Naive thymus-derived CD8-positive, alpha-beta T cell (primary cell): ENCODE data around the gene CAMKMT. TPM values are rescaled to one million over a fixed set of nuclear protein-coding genes. Genes with fewer than 3 reads are reported as not detected.

Source experiments
- ATAC-seq, 2 donors: fragments of 150-1000 bp; cut with Tn5 transposase in 1 of 2; sonication (Bioruptor Pico), chemical (Tn5 transposase) in 1 of 2; 1 replicate in 1 of 2; 2 replicates in 1 of 2; pipeline ENCODE4 v1.10.0; 2021; ENCODE audit warnings: mild to moderate bottlenecking in 2 of 2, moderate library complexity in 2 of 2
- POLR2A ChIA-PET: fragments of 350-600 bp; sonication (Branson Sonifier 250); formaldehyde crosslinking; loops from one replicate; lab custom pipeline; 2021; ENCODE audit warnings: antibody characterized with exemption; lab: Charles Lee
- DNase-seq, 10 donors: peaks; one replicate each; pipeline versions ENCODE4 v3.0.0 to v3.0.0-alpha.2; 2020 to 2022
- H3K27ac Mint-ChIP-seq, 10 donors: one replicate each; pipeline ENCODE4 v1.8.0; 2020 to 2022; ENCODE audit warnings: mild to moderate bottlenecking in 10 of 10, mixed read lengths in 10 of 10, moderate library complexity in 4 of 10, inconsistent platforms in 1 of 10
- H3K27me3 Mint-ChIP-seq, 5 donors: one replicate each; pipeline ENCODE4 v1.8.0; 2021 to 2022; ENCODE audit warnings: mixed read lengths in 5 of 5
- H3K36me3 Mint-ChIP-seq, 3 donors: one replicate each; pipeline ENCODE4 v1.8.0; 2020 to 2022; ENCODE audit warnings: mixed read lengths in 3 of 3, mild to moderate bottlenecking in 2 of 3, inconsistent platforms in 1 of 3
- H3K4me1 Mint-ChIP-seq, 4 donors: one replicate each; pipeline ENCODE4 v1.8.0; 2021 to 2022; ENCODE audit warnings: mixed read lengths in 4 of 4
- H3K4me3 Mint-ChIP-seq, 10 donors: one replicate each; pipeline ENCODE4 v1.8.0; 2020 to 2022; ENCODE audit warnings: mild to moderate bottlenecking in 10 of 10, mixed read lengths in 10 of 10, moderate library complexity in 6 of 10, inconsistent platforms in 1 of 10
- H3K9me3 Mint-ChIP-seq, 9 donors: one replicate each; pipeline ENCODE4 v1.8.0; 2020 to 2022; ENCODE audit warnings: mixed read lengths in 9 of 9, mild to moderate bottlenecking in 3 of 9, inconsistent platforms in 1 of 9, moderate library complexity in 1 of 9
- polyA plus RNA-seq, 3 donors: library from polyadenylated mRNA; unstranded; fragments of 300-500 nt; fragmentation: Illumina TruSeq; gene quantifications; one replicate each; pipeline ENCODE4 v1.2.3, GENCODE V29; 2021
- total RNA-seq, 8 experiments: library from RNA in 2 of 8; stranded (reverse) in 2 of 8; gene quantifications; one replicate each; pipeline ENCODE4 v1.2.3 and lab custom pipeline; 2021 to 2026

The CAMKMT gene
- total and polyA plus RNA-seq, 5 experiments from 2014 or later: 17.1 to 22.9 (median 20.5) TPM

- Mint-ChIP-seq H3K27me3 (no peaks in the 10 kb centered on the region), H3K36me3 (peaks cover 0 to 7% (median 0%) of the 10 kb centered on the region in 3 donors), H3K4me1 (peaks cover 0 to 11% (median 3%) of the 10 kb centered on the region in 4 donors), H3K4me3 (no peak overlapping the region), H3K9me3 (no peaks in the 10 kb centered on the region), H3K27ac (peak overlapping the region in 1 of 10 donors; percentile 18)
- ATAC-seq (no peak), DNase-seq (no peak)
- POLR2A ChIA-PET: no interaction called here
Observed at GRCh38 chr2:44680424-44680971, 318.8 kb downstream of the CAMKMT start.

GRCh38 chr2:44680983-44681531 lies 319.3 kb downstream of the CAMKMT start:
- DNase-seq (no peak), ATAC-seq (no peak)
- Mint-ChIP-seq H3K27me3 (no peaks in the 10 kb centered on the region), H3K36me3 (peaks cover 0 to 7% (median 0%) of the 10 kb centered on the region in 3 donors), H3K9me3 (no peaks in the 10 kb centered on the region), H3K27ac (no peak overlapping the region), H3K4me3 (no peak overlapping the region), H3K4me1 (peaks cover 0 to 14% (median 3%) of the 10 kb centered on the region in 4 donors)
- POLR2A ChIA-PET: interaction anchor here (0.7 kb wide), 1 partner anchor 26 kb away, joined by 3 read pairs; no protein-coding TSS in a partner anchor

- H3K4me1 Mint-ChIP-seq: peaks cover 0 to 14% (median 2%) of the 10 kb centered on the region in 4 donors
- H3K27ac Mint-ChIP-seq: no peak overlapping the region
- H3K27me3 Mint-ChIP-seq: no peaks in the 10 kb centered on the region
- peaks cover 0 to 4% (median 0%) of the 10 kb centered on the region in 3 donors for H3K36me3 Mint-ChIP-seq
- ATAC-seq: no peak
- POLR2A ChIA-PET: no interaction called here
- H3K4me3 Mint-ChIP-seq: no peak overlapping the region
- H3K9me3 Mint-ChIP-seq: no peaks in the 10 kb centered on the region
- DNase-seq: no peak
Observed at GRCh38 chr2:44682459-44682858, 320.7 kb downstream of the CAMKMT start.

- no peak for DNase-seq
- POLR2A ChIA-PET: no interaction called here
- peaks cover 0 to 4% (median 0%) of the 10 kb centered on the region in 3 donors for H3K36me3 Mint-ChIP-seq
- peaks cover 0 to 14% (median 2%) of the 10 kb centered on the region in 4 donors for H3K4me1 Mint-ChIP-seq
- no peaks in the 10 kb centered on the region for H3K27me3 Mint-ChIP-seq
- H3K27ac Mint-ChIP-seq: no peak overlapping the region
- no peaks in the 10 kb centered on the region for H3K9me3 Mint-ChIP-seq
- H3K4me3 Mint-ChIP-seq: no peak overlapping the region
- ATAC-seq: no peak
Observed at GRCh38 chr2:44684559-44684958, 322.8 kb downstream of the CAMKMT start.

- Mint-ChIP-seq H3K4me3 (no peak overlapping the region), H3K9me3 (no peaks in the 10 kb centered on the region), H3K4me1 (peaks cover 0 to 14% (median under 1%) of the 10 kb centered on the region in 4 donors), H3K27me3 (no peaks in the 10 kb centered on the region), H3K36me3 (no peaks in the 10 kb centered on the region), H3K27ac (no peak overlapping the region)
- no peak for ATAC-seq
- POLR2A ChIA-PET: no interaction called here
- no peak for DNase-seq
Observed at GRCh38 chr2:44686561-44686960, 324.8 kb downstream of the CAMKMT start.

GRCh38 chr2:44687686-44688455 lies 326.1 kb downstream of the CAMKMT start:
- Mint-ChIP-seq H3K4me1 (peaks cover 0 to 14% (median under 1%) of the 10 kb centered on the region in 4 donors), H3K9me3 (no peaks in the 10 kb centered on the region), H3K36me3 (no peaks in the 10 kb centered on the region), H3K27ac (no peak overlapping the region), H3K27me3 (no peaks in the 10 kb centered on the region), H3K4me3 (no peak overlapping the region)
- POLR2A ChIA-PET: interaction anchor here (0.6 kb wide), 1 partner anchor 421 kb away, joined by 6 read pairs; no protein-coding TSS in a partner anchor
- DNase-seq (no peak), ATAC-seq (no peak)

- ATAC-seq: no peak
- POLR2A ChIA-PET: no interaction called here
- DNase-seq: no peak
- no peaks in the 10 kb centered on the region for H3K36me3 Mint-ChIP-seq
- peaks cover 0 to 14% (median under 1%) of the 10 kb centered on the region in 4 donors for H3K4me1 Mint-ChIP-seq
- no peak overlapping the region for H3K27ac Mint-ChIP-seq
- no peak overlapping the region for H3K4me3 Mint-ChIP-seq
- no peaks in the 10 kb centered on the region for H3K9me3 Mint-ChIP-seq
- H3K27me3 Mint-ChIP-seq: no peaks in the 10 kb centered on the region
Observed at GRCh38 chr2:44688456-44689124, 326.8 kb downstream of the CAMKMT start.

GRCh38 chr2:44689516-44689915 lies 327.8 kb downstream of the CAMKMT start:
- Mint-ChIP-seq H3K36me3 (no peaks in the 10 kb centered on the region), H3K4me1 (peaks cover 0 to 12% (median 2%) of the 10 kb centered on the region in 4 donors), H3K27ac (no peak overlapping the region), H3K9me3 (no peaks in the 10 kb centered on the region), H3K4me3 (no peak overlapping the region), H3K27me3 (no peaks in the 10 kb centered on the region)
- POLR2A ChIA-PET: no interaction called here
- ATAC-seq: no peak
- DNase-seq: no peak

GRCh38 chr2:44691174-44691785 lies 329.5 kb downstream of the CAMKMT start:
- Mint-ChIP-seq H3K27ac (no peak overlapping the region), H3K4me3 (no peak overlapping the region), H3K27me3 (no peaks in the 10 kb centered on the region), H3K9me3 (no peaks in the 10 kb centered on the region), H3K4me1 (peaks cover 0 to 2% (median 0%) of the 10 kb centered on the region in 4 donors), H3K36me3 (no peaks in the 10 kb centered on the region)
- no peak for DNase-seq
- POLR2A ChIA-PET: no interaction called here
- ATAC-seq: no peak

- H3K9me3 Mint-ChIP-seq: no peaks in the 10 kb centered on the region
- no peaks in the 10 kb centered on the region for H3K27me3 Mint-ChIP-seq
- no peak overlapping the region for H3K4me3 Mint-ChIP-seq
- H3K36me3 Mint-ChIP-seq: no peaks in the 10 kb centered on the region
- POLR2A ChIA-PET: no interaction called here
- H3K4me1 Mint-ChIP-seq: peaks cover 0 to 2% (median 0%) of the 10 kb centered on the region in 4 donors
- no peak overlapping the region for H3K27ac Mint-ChIP-seq
- DNase-seq: no peak
- ATAC-seq: no peak
Observed at GRCh38 chr2:44692821-44693220, 331.1 kb downstream of the CAMKMT start.

- no peak for DNase-seq
- no peak for ATAC-seq
- POLR2A ChIA-PET: no interaction called here
- peaks cover 0 to 2% (median 0%) of the 10 kb centered on the region in 9 donors for H3K9me3 Mint-ChIP-seq
- H3K27ac Mint-ChIP-seq: no peak overlapping the region
- no peaks in the 10 kb centered on the region for H3K27me3 Mint-ChIP-seq
- H3K4me1 Mint-ChIP-seq: no peaks in the 10 kb centered on the region
- peaks cover 0 to 21% (median 13%) of the 10 kb centered on the region in 3 donors for H3K36me3 Mint-ChIP-seq
- no peak overlapping the region for H3K4me3 Mint-ChIP-seq
Observed at GRCh38 chr2:44700824-44701223, 339.1 kb downstream of the CAMKMT start.

GRCh38 chr2:44705356-44705755 lies 343.6 kb downstream of the CAMKMT start:
- POLR2A ChIA-PET: interaction anchor here (0.6 kb wide), 1 partner anchor 630 kb away, joined by 3 read pairs; no protein-coding TSS in a partner anchor
- H3K9me3 Mint-ChIP-seq: no peaks in the 10 kb centered on the region
- peaks cover 8 to 26% (median 10%) of the 10 kb centered on the region in 4 donors for H3K4me1 Mint-ChIP-seq
- H3K4me3 Mint-ChIP-seq: no peak overlapping the region
- H3K36me3 Mint-ChIP-seq: peaks cover 0 to 35% (median 23%) of the 10 kb centered on the region in 3 donors
- DNase-seq (no peak), ATAC-seq (no peak)
- peak overlapping the region in 1 of 10 donors; percentile 37 for H3K27ac Mint-ChIP-seq
- H3K27me3 Mint-ChIP-seq: no peaks in the 10 kb centered on the region
